HuH-7.5 (cell line): ENCODE results near the gene ATRNL1.
"Not testable (repeated sequence)": the region's sequence is repeated elsewhere in the genome, so short reads cannot be mapped to it uniquely, and the experiment has no call there.

ENCODE experiments used
- DNase-seq: peaks from one replicate; pipeline ENCODE4 v3.0.0; 2011; ENCODE audit warnings: low spot score

ATRNL1 gene

GRCh38 chr10:115761166-115761565 is 668.0 kb downstream of the ATRNL1 start:
- DNase-seq = no peak

- DNase-seq = no peak
These were observed 668.9 kb downstream of the ATRNL1 start for GRCh38 chr10:115762029-115762428.

GRCh38 chr10:115771755-115772154 is 678.6 kb downstream of the ATRNL1 start:
- no peak for DNase-seq

GRCh38 chr10:115772606-115773005 is 679.4 kb downstream of the ATRNL1 start:
- DNase-seq = no peak

- DNase-seq = no peak
These were observed 680.7 kb downstream of the ATRNL1 start for GRCh38 chr10:115773832-115774231.

GRCh38 chr10:115774721-115775120 is 681.6 kb downstream of the ATRNL1 start:
- DNase-seq = no peak

GRCh38 chr10:115777646-115778045 is 684.5 kb downstream of the ATRNL1 start:
- DNase-seq = no peak

- no peak for DNase-seq
These were observed 697.1 kb downstream of the ATRNL1 start for GRCh38 chr10:115790220-115790619.

GRCh38 chr10:115795964-115796363 is 702.8 kb downstream of the ATRNL1 start:
- no peak for DNase-seq

GRCh38 chr10:115801457-115801856 is 708.3 kb downstream of the ATRNL1 start:
- DNase-seq = no peak

- DNase-seq = no peak
These were observed 708.8 kb downstream of the ATRNL1 start for GRCh38 chr10:115801992-115802391.

GRCh38 chr10:115802911-115803310 is 709.7 kb downstream of the ATRNL1 start:
- DNase-seq = no peak

GRCh38 chr10:115814542-115814941 is 721.4 kb downstream of the ATRNL1 start:
- no peak for DNase-seq

GRCh38 chr10:115818012-115818411 is 724.8 kb downstream of the ATRNL1 start:
- no peak for DNase-seq

GRCh38 chr10:115826396-115826795 is 733.2 kb downstream of the ATRNL1 start:
- no peak for DNase-seq

GRCh38 chr10:115827231-115828009 is 734.3 kb downstream of the ATRNL1 start:
- no peak for DNase-seq

- DNase-seq = not testable (repeated sequence)
These were observed 735.0 kb downstream of the ATRNL1 start for GRCh38 chr10:115828182-115828581.

GRCh38 chr10:115829521-115830205 is 736.5 kb downstream of the ATRNL1 start:
- DNase-seq = no peak

GRCh38 chr10:115830265-115830970 is 737.3 kb downstream of the ATRNL1 start:
- DNase-seq = no peak

- no peak for DNase-seq
These were observed 737.9 kb downstream of the ATRNL1 start for GRCh38 chr10:115831016-115831415.

GRCh38 chr10:115833119-115833518 is 740.0 kb downstream of the ATRNL1 start:
- DNase-seq = no peak

GRCh38 chr10:115844591-115844990 is 751.4 kb downstream of the ATRNL1 start:
- DNase-seq = peak; percentile 11

GRCh38 chr10:115845921-115846320 is 752.8 kb downstream of the ATRNL1 start:
- no peak for DNase-seq
